ENCODE results near the gene PRELID1.

The PRELID1 gene

DNA sequence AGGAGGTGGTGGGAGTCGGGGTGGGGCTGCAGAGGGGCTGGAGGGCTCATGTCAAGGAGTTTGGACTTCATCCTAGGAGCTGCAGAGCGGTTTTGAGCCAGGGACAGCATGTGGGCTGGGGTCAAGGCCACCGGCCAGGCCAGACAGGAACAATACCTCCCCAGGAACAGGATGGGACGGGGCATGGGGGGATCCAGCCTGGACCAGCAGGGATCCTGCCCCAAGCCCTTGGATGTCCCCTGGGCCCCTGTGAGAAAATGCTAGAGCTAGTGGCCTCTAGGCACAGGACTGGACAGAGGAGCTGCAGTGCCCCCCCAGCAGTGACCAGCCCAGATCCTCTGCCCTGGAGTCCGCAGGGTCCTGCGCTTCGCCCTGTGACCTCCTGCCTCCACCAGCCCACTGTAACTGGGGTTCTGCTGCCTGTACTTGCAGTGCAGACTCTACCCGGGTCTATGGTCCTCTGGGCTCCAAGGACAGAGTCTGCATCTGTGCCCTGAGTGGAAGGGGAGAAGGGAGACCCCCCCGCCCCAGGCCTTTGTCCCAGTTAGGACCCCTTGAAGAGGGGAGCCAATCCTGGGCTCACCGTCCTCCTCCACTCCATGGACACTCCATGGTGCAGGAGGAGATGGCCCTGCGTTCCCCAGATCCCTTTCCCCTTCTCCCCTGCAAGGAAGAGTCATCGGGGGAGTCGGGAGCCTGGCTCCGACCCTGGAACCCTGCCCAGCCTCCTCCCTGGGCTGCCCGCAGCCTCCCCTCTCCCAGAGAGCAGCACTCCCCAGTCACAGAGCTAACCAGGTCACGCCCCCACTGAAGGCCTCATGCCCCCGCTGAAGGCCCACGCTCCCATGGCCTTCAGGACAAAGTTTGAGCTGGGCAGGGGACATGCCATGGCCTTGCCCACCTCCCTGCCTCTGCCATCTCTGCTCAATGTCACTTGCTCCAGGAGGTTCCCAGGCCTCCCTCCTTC is 11.1 kb downstream of the PRELID1 start:
- DNase-seq = no peak

DNA sequence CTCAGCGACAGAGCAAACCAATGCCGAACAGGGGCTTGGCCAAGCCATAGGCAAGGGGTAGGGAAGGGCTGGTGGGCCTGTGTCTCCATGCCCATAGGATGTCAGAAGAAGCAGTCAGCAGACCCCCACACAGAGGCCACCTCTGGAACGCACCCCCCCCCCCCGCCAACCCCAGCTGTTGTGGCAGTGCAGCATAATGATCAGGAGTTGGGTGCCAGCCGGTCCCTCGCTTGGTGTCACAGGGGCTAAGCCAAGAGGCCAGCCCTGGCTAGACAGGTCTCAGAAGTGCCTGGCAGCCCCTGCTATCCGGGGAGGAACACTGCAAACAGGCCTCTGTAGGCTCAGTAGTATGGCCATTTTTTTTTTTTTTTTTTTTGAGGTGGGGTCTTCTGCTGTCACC is 11.8 kb downstream of the PRELID1 start:
- DNase-seq = no peak

DNA sequence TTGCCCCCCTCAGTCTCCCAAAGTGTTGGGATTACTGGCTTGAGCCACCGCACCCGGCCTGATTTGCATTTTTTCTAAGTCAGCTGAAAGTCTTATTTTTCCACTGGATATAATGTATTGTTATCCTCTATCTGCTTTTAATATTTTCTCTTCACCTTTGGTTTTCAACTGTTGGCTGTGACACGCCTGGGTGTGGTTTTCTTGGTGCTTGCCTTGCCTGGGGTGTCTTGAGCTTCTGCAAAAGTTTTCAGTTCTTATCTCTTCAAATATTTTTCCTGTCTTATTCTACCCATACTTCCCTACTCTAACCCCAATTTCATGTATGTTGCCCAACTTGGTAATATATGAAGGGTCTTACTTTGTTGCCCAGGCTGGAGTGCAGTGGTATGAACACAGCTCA is 12.4 kb downstream of the PRELID1 start:
- DNase-seq = no peak

DNA sequence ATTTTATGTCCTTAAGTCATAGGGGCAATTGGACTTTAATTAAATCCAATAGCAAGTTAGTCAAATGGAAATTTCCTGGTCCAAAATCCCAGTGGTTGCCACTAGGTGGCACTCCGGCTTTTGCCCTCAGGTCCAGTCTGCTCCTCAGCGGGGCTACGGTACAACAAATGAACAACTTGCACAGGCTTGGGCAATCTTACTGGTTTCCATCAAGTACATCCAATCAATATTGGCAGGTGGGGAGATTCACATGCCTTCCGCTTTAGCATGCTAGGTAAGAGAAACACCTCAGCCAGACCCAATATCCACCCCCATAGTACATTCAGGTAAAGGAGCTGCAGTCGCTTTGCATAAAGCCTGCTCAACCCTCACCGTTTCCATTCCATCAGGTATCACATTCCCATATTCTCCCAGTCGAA is 14.4 kb downstream of the PRELID1 start:
- peak; percentile 30 for DNase-seq

DNA sequence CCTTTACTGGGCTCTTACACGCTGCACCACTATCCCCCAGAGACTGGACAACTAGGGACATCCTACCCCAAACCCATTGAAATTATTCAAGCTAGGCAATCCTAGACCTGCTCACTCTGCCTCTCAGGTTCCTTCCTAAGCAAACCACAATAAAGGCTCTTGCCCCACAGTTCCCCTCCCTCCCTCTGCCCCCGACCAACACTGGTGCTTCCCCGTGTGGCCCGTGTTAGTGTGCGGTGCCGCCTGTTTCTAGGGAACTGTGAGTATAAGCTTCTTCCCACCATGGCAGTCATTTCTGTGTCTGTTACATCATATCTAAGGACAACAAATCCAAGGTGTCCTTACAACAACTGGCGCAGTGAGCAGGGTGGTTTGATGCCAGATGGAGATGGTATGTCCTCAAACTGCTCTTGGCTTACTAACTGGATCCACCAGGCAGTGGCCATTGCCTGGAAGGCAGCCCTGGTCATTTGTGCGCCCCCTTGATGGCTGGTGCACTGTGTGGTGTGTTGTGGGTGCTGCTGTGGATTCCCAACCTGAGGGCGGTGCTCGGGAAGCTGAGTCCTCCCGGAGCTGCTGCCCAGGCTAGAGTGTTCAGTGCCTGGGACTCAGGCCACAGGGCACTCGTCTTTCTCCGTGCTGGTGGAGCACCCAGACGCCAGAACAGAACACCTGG is 16.5 kb downstream of the PRELID1 start:
- DNase-seq = no peak

DNA sequence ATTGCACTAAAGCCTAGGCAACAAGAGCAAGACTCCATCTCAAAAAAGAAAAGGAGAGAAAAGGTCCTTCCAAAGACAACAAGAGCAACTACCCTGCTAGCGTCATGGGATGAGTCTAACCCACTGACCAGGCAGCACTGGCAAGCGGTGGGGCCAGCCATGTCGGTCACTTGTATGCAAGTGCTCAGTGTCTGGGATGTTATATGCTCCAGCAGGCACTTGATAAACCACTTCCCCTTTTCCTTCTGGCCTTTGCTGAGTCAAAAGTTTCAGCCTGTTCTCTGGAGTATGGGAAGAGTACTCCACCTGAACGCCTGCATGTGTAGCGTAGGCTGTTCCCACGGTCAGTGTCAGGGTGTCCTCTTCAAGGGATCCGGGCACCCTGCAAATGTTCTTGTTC is 17.3 kb downstream of the PRELID1 start:
- no peak for DNase-seq

DNA sequence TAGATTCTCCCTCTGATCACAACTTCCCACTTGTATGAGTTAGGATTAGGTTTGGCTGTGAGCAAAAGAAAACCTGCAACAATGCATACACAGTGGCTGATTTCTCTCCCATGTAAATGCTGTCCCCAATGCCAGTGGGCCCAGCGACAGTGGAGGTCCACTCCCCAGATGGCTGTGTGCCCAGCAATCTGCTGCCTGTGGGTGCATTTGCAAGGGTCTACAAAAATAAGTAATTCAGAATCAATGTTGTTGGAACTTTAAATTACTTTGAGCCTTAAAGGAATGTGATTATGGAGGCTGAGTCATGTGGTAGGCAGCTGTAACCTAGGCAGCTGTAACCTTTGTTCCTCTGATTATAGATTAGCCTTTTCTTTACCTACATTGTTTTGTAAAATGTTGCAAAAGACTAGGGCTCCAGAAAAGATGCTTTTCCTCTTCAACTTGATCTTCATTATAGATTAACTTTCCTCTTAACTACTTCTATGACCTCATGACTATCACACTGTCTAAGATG is 22.3 kb downstream of the PRELID1 start:
- DNase-seq = no peak

DNA sequence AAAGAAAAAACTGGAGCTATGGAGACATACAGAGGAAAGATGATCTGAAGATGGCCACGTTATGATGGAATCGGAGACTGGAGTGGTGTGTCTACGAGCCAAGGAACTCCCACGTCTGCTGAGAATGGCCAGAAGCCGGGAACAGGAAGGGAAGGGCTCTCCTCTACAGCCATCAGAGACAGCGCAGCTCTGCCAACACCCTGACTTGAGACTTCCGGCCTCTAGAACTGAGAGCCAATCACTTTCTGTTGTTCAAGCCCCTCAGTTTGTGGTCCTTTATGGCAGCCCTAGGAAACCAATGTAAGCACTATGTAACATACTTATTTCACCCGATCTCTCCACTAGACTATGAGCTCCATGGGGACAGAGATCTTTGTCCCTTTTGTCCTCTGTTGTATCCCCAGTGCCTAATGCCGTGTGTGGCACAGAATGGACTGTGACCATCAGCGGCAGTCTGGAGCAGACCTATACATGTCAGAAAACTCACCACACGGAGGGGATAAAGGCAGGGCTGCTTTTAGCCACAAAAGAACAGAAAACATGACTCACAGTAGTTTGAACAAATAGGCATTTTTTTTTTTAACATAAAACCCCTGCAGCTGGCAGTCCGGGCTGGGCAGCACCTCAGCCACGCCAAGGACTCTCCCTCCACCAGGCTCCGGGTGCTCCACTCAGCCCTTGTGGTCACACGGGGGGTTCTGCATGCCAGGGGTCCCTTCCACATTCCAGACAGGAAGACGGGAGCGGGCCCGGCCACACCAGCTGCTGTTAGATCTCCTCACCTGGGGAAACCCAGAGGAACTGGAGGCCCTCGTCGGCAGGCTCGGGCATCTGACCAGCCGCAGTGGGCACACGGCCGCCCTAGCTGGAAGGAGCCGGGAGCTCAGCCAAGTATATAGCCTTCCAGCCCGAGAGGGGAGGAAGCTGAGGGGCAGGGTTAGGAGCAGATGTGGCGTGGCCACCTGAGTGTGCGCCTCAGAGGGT is 24.2 kb downstream of the PRELID1 start:
- DNase-seq = no peak

DNA sequence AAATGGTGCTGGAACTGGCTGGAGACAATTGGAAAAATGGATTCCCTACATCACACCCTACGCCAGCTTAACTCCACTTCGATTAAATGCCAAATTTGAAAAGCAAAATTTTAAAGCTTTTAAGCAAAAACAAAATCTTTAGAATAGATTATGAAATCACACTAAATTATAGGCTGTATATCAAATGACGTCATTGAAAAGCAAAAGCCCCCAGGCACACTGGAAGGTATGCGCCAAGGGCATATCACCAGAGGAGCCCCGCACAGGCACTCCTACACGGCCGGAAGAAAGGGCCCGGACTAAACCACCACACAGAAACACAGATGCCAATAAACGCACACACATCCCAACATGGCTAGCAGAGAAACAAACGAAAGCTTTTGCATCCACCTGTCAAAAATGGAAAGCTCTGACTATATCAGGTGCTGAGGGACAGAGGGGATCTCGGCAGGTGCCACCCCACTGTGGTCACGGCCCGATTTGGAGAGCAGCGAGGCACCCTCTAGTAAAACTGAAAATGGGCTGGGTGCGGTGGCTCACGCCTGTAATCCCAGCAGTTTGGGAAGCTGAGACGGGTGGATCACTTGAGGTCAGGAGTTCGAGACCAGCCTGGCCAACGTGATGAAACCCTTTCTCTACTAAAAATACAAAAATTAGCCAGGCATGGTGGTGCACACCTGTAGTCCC is 25.1 kb downstream of the PRELID1 start:
- no peak for DNase-seq

DNA sequence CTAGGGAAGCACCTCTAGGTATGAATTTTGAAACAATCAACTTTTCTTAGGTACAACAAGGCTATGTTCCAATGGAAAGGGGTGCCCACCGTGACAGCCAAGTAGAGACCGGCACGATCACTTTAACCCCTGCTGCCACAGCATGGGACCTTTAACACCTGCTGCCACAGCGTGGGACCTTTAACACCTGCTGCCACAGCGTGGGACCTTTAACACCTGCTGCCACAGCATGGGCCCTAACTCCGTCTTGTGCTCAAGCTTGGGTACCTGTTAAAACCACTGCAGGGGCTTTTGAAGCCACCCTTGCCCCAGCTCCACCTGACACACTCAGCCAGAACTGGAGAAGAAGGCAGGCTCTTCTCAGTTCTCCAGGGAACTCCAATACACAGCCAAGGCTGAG is 26.3 kb downstream of the PRELID1 start:
- DNase-seq = no peak

DNA sequence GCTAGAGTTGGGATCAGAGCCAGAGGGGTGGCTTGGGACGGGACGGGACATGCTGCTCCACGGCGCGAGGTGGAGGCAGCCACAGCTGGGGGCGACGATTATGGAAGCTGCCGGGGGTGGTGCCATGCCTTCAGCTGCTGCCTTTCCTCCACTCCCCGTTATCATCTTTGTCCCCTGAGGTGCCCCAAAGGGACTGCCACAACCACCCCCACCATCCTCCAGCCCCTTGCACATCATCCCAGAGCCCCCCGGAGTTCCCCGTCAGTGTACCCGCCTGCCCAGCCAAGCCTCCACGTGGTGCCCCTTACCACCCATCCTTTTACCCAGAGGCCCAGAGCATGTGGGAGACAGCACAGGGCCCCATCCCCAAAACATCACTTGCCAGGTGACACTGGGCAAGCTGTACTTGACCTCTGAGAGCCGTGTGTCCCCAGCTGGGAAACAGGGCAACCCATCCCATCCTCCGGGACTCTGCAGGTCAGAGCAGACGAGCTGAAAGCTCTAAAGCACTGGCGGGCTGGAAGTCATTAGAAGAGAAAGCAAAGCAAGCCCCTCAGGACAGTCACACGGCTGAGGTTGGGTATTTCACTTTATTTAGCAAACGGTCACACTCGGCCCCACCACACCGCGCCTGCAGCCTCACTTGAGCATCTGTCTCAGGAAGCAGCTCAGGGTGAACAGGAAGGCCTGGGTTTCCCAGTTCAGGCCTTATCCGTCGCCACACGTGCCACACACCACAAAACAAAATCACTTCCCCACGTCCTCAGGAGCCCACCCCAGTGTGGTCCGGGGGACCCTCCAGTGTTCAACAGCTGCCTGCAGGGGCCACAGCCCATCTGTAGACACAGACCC is 27.6 kb downstream of the PRELID1 start:
- no peak for DNase-seq

DNA sequence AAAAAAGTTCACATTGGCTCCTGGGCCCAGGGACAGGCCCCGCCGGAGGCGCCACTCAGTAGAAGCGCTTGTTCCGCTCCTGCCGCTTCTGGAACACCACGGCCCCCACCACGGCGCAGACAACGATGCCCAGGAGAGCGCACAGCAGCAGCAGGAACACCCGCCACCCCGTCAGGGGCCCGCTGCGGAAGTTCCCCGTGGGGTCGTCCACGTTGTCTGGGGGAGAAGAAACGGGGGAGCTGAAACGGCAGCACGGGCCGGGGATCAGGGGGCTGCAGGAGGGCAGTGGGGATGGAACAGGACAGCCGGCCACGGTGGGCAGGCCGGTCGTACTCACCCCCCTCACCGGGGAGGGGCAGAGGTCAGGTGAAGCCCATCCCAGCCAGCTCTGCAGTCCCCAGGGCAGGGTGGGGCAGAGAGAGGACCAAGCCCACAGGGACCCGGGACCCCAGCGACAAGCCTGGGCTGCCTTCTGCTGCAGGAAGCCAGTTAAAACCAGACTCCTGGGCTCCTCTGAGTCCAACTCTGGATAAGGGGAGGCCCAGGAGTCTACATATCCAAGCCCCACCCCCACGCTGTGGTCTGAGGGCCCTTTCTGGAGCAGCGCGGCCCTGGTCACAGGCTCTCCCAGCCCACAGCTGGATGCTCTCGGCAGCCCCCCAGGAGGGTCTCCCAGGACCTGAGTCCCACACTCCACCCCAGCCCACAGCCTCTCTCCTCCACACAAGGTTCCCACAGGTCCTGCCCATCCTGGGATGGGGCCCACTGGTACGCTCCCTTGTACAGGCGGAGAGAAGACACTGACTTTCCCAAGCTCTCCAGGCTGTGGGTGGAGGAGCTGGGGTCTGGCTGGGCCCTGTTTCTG is 28.7 kb downstream of the PRELID1 start:
- no peak for DNase-seq

DNA sequence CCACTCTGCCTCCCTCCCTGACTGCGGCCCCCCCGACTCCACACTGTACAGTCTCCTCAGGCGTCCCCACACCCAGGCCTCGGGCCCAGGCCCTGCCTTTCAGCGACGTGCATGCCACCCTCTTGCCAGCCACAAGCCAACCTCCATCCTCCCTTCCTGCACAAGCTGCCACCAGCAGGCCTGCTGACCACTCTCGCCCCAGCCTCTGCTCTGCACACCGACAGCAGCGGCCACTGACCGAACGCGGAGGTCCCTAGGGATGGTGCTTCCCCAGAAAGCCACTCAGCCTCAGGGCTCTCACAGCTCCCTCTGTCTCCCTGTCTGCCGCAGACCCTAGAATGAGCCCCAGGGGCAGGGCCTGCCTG is 29.3 kb downstream of the PRELID1 start:
- no peak for DNase-seq

DNA sequence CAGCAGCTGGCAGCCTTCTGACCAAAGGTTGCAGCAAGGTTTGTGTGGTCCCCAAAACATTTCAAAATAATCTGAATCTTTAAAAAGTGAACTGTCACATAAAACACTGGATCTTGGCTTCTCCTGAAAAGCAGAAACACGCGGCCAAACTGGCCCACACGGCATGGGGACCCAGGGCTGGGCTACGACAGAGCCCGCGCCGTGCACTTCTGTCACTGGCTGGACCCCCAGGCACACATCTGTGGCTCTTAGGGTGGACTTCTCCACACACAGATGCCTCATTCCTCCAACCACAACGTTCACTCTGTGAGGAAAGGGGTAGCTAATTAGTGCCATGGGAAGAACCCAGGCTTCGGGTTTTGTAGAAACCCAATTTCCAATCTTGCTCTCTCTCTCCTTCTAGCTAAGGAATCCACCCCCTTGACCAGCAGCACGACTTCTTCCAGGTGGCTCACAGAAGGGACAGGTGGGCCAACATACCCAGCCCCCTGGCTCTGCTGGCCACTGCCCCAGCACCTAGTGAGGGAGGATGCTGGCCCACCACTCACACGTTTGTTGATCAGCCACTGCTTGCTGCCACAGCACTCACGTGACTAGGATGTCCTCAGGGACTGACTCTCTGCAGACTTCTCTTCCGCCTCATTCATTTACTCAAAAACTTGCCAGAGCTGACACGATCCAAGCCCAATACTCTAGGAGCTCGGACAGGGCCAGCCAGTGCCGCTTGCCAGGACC is 30.0 kb downstream of the PRELID1 start:
- no peak for DNase-seq

DNA sequence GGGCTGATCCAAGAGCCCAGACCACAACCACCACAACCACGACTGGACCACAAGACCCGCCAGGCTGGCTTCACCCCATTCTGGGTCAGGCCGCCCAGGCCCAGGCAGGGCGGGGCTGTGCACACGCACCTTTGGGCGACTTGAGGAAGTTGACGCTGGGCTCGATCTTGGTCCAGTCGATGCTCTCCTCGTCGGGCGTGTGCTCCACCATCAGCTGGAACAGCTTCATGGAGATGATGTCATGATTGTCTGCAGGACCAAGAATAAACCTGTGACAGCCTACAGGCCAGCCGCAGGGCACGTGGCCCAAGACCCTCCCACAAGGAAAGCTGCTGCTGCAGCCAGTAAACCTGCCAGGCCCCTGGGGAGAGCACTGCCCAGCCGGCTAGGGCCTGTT is 30.6 kb downstream of the PRELID1 start:
- DNase-seq = no peak

DNA sequence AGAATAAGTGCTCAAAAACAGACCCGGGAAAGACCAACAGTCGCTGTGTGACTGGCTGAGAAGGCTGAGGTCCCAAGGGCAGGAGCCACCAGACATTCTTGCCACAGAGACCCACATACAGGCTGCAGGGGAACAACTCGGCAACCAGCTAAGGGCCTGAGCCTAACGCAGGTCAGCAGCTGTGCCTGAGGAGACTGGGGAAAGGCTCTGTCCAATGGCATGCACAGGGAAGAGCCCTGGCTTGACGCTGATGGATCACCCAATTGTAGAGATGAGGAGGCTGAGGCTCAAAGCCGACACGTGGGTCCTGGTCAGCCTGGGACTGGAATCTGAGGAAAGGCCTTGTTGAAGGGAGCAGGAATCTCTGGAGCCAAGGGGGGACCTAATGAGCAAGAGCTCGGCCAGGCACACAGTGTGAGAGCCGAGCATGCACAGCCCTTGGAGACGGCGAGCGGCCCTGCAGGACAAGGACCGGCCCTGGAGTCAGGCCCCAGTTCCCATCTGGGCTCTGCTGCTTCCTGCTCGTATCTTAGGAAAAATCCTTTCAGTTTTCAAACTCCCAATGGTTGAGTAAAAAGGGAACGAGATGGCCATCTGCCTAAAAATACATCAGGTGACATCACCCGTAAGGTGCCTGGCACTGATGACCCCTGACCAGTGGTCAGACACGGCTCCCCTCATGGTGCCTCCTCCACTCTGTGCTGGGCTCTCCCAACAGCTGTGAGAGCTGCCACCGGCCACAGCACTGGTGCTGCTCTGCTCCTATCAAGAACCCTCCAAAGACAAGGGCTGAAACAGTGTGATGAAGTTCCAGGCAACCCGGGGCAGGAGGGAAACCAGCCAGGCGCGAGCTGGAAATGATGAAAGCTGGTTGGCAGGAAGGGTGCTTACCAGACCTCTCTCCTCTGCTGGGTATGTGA is 31.4 kb downstream of the PRELID1 start:
- no peak for DNase-seq

DNA sequence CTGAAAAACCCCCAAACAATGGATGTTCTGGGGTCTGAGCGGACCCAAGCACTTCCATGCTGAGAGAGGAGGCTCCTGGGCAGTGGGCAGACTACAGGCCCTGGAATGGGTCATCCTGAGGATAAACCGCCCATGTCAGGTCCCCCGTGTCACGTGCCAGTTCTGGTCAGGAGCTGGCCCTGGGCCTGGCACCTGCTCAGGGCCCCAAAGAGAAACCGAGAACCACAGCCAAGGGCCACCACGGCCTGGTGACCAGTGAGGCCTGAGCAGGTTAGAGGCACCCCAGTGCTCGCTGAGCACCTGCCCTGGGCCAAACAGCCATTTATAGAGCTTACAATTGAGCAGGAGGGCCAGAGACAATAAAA is 32.1 kb downstream of the PRELID1 start:
- no peak for DNase-seq

DNA sequence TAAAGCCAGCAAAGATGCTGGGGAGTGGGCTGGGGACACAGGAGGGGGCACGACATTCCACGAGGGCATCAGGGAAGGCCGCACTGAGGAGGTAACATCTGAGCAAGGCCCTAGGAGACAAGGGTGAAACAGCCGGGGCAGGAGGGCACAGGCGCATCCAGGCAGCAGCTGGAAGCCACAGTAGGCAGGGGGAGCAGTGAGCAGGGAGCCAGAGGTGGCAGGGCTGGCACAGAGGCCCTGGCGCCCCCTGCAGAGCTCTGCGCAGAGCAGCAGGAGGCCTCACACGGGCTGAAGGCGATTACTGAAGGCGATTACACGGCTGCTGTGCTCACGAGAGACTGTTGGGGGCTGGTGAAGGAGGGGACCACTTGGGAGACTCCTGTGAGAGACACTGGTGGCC is 32.5 kb downstream of the PRELID1 start:
- no peak for DNase-seq
